ENCODE results near the gene XKR8. TPM values are rescaled to one million over a fixed set of nuclear protein-coding genes. Genes with fewer than 3 reads are reported as not detected.
A peak's percentile ranks its signal among the peaks of the same experiment; 100 is the strongest.

XKR8 gene
- total RNA-seq, 1 experiment from 2014 or later: 17.2 TPM

DNA sequence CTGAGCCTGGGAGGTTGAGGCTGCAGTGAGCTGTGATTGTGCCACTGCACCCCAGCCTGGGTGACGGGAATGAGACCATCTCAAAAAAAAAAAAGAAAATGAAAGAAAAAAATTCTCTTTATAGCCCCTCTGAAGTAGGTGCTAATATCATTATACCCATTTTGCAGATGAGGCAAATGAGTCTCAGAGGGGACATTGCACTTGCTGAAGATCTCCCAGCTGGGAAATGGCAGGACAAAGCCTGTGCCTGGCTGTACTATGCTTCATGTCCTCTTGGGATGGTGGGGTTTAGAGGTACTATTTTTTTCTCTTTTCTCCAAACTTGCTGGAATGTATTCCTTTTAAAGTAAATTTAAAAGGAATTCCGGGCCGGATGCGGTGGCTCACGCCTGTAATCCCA, 23.4 kb upstream of the XKR8 start:
- Histone ChIP-seq H2BK15ac (ENCODE audit: low read depth, low read length) (no peak overlapping the region), H2AK5ac (ENCODE audit: insufficient read length, low read length) (no peak overlapping the region), H3K23ac (ENCODE audit: insufficient read length, low read depth, low read length) (no peak overlapping the region), H3K14ac (ENCODE audit: insufficient read depth, low read length) (no peak overlapping the region), H3K23me2 (ENCODE audit: insufficient read length, low read depth, low read length, poor library complexity, severe bottlenecking) (peaks cover 15% of the 10 kb centered on the region), H3K18ac (ENCODE audit: insufficient read length, low read depth, low read length) (no peak overlapping the region), H2BK120ac (ENCODE audit: low read depth, low read length, poor library complexity, severe bottlenecking) (no peak overlapping the region), H4K8ac (replicated peaks; ENCODE audit: insufficient read length, low read depth, low read length) (no peak overlapping the region), H3K4ac (ENCODE audit: low read depth, low read length) (no peak overlapping the region), H3K4me1 (ENCODE audit: insufficient read depth, low read length) (peaks cover 11% of the 10 kb centered on the region; the same call in 1 of the 2 replicates), H4K5ac (ENCODE audit: insufficient read length, low read depth, low read length) (no peak overlapping the region), H3K27ac (ENCODE audit: insufficient read length, low read depth, low read length) (no peak overlapping the region), H3T11ph (ENCODE audit: low read length) (no peak overlapping the region), H3K79me1 (ENCODE audit: insufficient read depth, low read depth, low read length, poor library complexity, severe bottlenecking) (peaks cover 4% of the 10 kb centered on the region), H3K9me3 (ENCODE audit: control insufficient read depth, low read depth, low read length) (no peaks in the 10 kb centered on the region), H4K20me1 (ENCODE audit: control insufficient read depth, insufficient read depth, insufficient read length) (no peaks in the 10 kb centered on the region), H2BK5ac (ENCODE audit: insufficient read length, low read length) (no peak overlapping the region), H4K91ac (ENCODE audit: insufficient read length, low read depth, low read length) (no peak overlapping the region), H3K79me2 (ENCODE audit: insufficient read depth, low read length) (peaks cover 2% of the 10 kb centered on the region; the same call in 1 of the 2 replicates), H2AFZ (ENCODE audit: low read length) (no peak overlapping the region), H3K9ac (ENCODE audit: extremely low read depth, insufficient read length, low read length) (no peak overlapping the region), H2BK12ac (ENCODE audit: insufficient read length, low read depth, low read length) (no peak overlapping the region), H2BK20ac (ENCODE audit: low read depth, low read length, poor library complexity, severe bottlenecking) (no peak overlapping the region), H3K56ac (ENCODE audit: insufficient read length, low read depth, low read length) (no peak overlapping the region), H3K4me2 (ENCODE audit: insufficient read depth, insufficient read length, low read length) (peak overlapping the region; percentile 91), H3K27me3 (ENCODE audit: insufficient read depth, low read length) (no peaks in the 10 kb centered on the region)
- Mint-ChIP-seq H3K27me3 (ENCODE audit: low read depth) (peaks cover 2% of the 10 kb centered on the region; the same call in 1 of the 2 replicates), H3K4me1 (peaks cover 60 to 63% of the 10 kb centered on the region in 2 experiments), H3K27ac (peak overlapping the region in 2 of 3 experiments; percentile 96 to 97; a peak in 3 of 7 replicates), H3K36me3 (ENCODE audit: insufficient read depth in 1 of 3, low read depth in 3 of 3) (peaks cover 0 to 11% (median 9%) of the 10 kb centered on the region in 3 experiments; a peak in 5 of 7 replicates), H3K4me3 (peak overlapping the region; percentile 86 to 91), H3K9me3 (no peaks in the 10 kb centered on the region; a peak in 1 of 5 replicates)
- no peak for TF ChIP-seq CTCF (conservative IDR thresholded peaks at IDR 0.05)
- no CpG with 5 or more reads among the region's 5 CpGs for WGBS (ENCODE audit: extremely low coverage, insufficient read length, low lambda C conversion rate)
- DNase-seq: no peak
